ENCODE measurements around the gene TRERF1.

The TRERF1 gene

DNA sequence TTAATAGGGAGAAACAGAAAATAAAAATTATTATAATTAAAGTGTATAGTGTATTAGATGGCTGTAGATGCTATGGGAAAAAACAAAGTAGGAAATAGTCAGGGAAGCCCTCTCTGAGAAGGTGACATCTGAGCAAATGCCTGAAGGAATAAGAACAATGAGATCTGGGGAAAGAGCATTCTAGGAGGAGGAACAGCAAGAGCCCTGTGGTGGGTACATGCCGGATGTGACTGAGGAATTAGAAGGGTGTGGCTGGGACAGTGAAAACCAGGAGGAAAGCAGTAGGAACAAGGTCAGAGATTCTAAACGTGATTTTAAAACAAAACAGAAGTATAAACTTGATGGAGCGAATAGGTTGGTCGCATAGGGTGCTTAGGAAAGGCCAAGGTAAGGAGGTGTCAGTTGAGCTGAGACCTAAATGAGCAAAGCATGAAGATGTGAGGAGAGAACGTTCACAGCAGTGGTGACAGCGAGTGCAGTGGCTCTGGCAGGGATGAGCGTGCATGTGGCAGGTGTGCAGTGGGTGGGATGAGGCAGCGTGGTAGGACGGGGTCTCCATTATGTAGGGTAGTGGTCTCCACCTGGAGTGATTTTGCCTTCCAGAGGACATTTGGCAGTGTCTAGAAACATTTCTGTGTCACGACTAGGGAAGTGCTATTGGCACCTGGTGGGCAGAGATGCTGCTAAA lies 137.0 kb downstream of the TRERF1 start:
- H3K4me2 ChIP-seq (ENCODE audit: low read depth, low read length): no peak overlapping the region

DNA sequence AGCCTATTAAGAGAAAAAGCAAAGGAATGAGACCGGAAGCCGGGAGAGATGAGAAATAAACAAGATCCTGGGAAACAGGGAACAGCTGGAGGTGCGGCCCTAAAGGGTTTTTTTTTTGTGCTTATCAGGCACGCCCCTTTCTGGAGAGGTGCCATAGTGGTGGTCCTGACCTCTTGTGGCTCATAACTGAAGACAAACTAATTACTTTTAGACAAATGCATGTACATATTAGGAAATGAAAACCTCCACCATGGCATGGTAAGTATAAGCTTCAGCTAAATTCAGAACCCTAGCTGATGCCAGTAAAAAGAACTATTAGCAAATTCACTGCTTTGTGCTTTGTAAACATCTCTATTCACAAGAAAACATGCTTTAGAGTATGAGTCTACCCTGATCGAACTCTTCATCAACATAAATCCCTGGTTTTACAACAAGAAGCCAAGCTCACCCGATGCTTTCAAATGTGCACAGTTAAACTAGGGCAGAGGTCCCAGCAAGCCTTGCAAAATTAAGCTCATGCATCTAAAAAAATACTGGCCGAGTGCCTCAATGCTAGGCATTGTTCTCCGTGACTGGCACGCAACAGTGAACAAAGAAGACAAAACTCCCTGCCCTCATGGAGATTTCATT lies 137.7 kb downstream of the TRERF1 start:
- Histone ChIP-seq H3K36me3 (replicated peaks; ENCODE audit: insufficient read depth, low read length) (no peaks in the 10 kb centered on the region), H3K9ac (ENCODE audit: low read length) (no peak overlapping the region), H3K27me3 (replicated peaks; ENCODE audit: insufficient read depth, low read length) (no peaks in the 10 kb centered on the region), H3K4me2 (ENCODE audit: low read depth, low read length) (no peak overlapping the region), H3F3A (ENCODE audit: insufficient read depth, low read length) (no peaks in the 10 kb centered on the region), H2AFZ (ENCODE audit: low read length) (no peak overlapping the region), H3K4me1 (ENCODE audit: low read length) (no peaks in the 10 kb centered on the region), H3K79me2 (ENCODE audit: low read length) (no peaks in the 10 kb centered on the region), H3K4me3 (ENCODE audit: low read length) (no peak overlapping the region), H3K9me3 (replicated peaks; ENCODE audit: insufficient read depth, low read length) (no peaks in the 10 kb centered on the region), H3K27ac (ENCODE audit: low read length) (no peak overlapping the region), H3K9me2 (replicated peaks; ENCODE audit: insufficient read depth, low read length) (no peaks in the 10 kb centered on the region; the same call in 1 of the 2 replicates), H4K20me1 (ENCODE audit: insufficient read depth, low read length) (no peaks in the 10 kb centered on the region)
- DNase-seq: no peak
- no peak for TF ChIP-seq EZH2phosphoT487 (IDR thresholded peaks at IDR 0.05; ENCODE audit: low read length)
- TF ChIP-seq EZH2 (optimal IDR thresholded peaks at IDR 0.05; ENCODE audit: low read depth, low read length): no peak
- TF ChIP-seq, protein P1, sequence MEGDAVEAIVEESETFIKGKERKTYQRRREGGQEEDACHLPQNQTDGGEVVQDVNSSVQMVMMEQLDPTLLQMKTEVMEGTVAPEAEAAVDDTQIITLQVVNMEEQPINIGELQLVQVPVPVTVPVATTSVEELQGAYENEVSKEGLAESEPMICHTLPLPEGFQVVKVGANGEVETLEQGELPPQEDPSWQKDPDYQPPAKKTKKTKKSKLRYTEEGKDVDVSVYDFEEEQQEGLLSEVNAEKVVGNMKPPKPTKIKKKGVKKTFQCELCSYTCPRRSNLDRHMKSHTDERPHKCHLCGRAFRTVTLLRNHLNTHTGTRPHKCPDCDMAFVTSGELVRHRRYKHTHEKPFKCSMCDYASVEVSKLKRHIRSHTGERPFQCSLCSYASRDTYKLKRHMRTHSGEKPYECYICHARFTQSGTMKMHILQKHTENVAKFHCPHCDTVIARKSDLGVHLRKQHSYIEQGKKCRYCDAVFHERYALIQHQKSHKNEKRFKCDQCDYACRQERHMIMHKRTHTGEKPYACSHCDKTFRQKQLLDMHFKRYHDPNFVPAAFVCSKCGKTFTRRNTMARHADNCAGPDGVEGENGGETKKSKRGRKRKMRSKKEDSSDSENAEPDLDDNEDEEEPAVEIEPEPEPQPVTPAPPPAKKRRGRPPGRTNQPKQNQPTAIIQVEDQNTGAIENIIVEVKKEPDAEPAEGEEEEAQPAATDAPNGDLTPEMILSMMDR (IDR thresholded peaks at IDR 0.05; ENCODE audit: low read length): no peak

More for the DNA sequence above, 137.0 kb downstream of the TRERF1 start:
- H3K9me3 ChIP-seq (replicated peaks; ENCODE audit: insufficient read depth, low read length): no peaks in the 10 kb centered on the region
- DNase-seq: no peak
- no peaks in the 10 kb centered on the region for H4K20me1 ChIP-seq (ENCODE audit: insufficient read depth, low read length)
- H3F3A ChIP-seq (ENCODE audit: insufficient read depth, low read length): no peaks in the 10 kb centered on the region
- no peaks in the 10 kb centered on the region for H3K4me1 ChIP-seq (ENCODE audit: low read length)
- H3K79me2 ChIP-seq (ENCODE audit: low read length): no peaks in the 10 kb centered on the region
- H3K4me3 ChIP-seq (ENCODE audit: low read length): no peak overlapping the region
- H3K9me2 ChIP-seq (replicated peaks; ENCODE audit: insufficient read depth, low read length): no peaks in the 10 kb centered on the region; the same call in 1 of the 2 replicates
- TF ChIP-seq EZH2phosphoT487 (IDR thresholded peaks at IDR 0.05; ENCODE audit: low read length): no peak
- no peak for TF ChIP-seq EZH2 (optimal IDR thresholded peaks at IDR 0.05; ENCODE audit: low read depth, low read length)
- TF ChIP-seq, protein P1 (IDR thresholded peaks at IDR 0.05; ENCODE audit: low read length): no peak
- H2AFZ ChIP-seq (ENCODE audit: low read length): no peak overlapping the region
- no peaks in the 10 kb centered on the region for H3K27me3 ChIP-seq (replicated peaks; ENCODE audit: insufficient read depth, low read length)
- H3K27ac ChIP-seq (ENCODE audit: low read length): no peak overlapping the region
- H3K9ac ChIP-seq (ENCODE audit: low read length): no peak overlapping the region
- no peaks in the 10 kb centered on the region for H3K36me3 ChIP-seq (replicated peaks; ENCODE audit: insufficient read depth, low read length)

DNA sequence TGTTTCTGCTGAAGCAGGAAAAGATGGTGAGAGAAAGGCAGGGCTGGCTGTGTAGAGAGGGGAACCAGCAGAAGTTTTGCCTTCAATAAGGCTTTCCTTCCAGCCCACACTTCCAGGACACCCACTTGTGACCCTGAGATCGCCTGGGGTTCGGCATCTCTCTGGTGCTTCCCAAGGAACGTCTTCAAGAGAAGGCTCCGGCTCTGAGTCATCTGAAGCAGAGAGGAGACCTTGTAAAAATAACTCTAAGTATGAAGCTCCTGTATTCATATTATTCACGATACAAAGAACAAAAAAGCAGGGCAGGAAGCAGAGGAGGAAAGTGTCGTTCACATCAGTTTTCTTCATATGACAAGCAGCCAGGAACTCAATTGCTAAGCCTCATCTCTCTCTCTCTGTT lies 138.7 kb downstream of the TRERF1 start:
- H3K36me3 ChIP-seq (replicated peaks; ENCODE audit: insufficient read depth, low read length): no peaks in the 10 kb centered on the region
- H3K9me2 ChIP-seq (replicated peaks; ENCODE audit: insufficient read depth, low read length): no peaks in the 10 kb centered on the region
- no peaks in the 10 kb centered on the region for H3K27me3 ChIP-seq (replicated peaks; ENCODE audit: insufficient read depth, low read length)
- H3K9me3 ChIP-seq (replicated peaks; ENCODE audit: insufficient read depth, low read length): no peaks in the 10 kb centered on the region
- H3F3A ChIP-seq (ENCODE audit: insufficient read depth, low read length): no peaks in the 10 kb centered on the region
- H4K20me1 ChIP-seq (ENCODE audit: insufficient read depth, low read length): no peaks in the 10 kb centered on the region
- no peak overlapping the region for H2AFZ ChIP-seq (ENCODE audit: low read length)
- no peaks in the 10 kb centered on the region for H3K4me1 ChIP-seq (ENCODE audit: low read length)
- no peak overlapping the region for H3K4me3 ChIP-seq (ENCODE audit: low read length)
- no peaks in the 10 kb centered on the region for H3K79me2 ChIP-seq (ENCODE audit: low read length)
- no peak overlapping the region for H3K4me2 ChIP-seq (ENCODE audit: low read depth, low read length)
- H3K27ac ChIP-seq (ENCODE audit: low read length): no peak overlapping the region
- DNase-seq: no peak
- no peak overlapping the region for H3K9ac ChIP-seq (ENCODE audit: low read length)
- TF ChIP-seq, protein P1 (IDR thresholded peaks at IDR 0.05; ENCODE audit: low read length): no peak
- TF ChIP-seq EZH2 (optimal IDR thresholded peaks at IDR 0.05; ENCODE audit: low read depth, low read length): no peak
- no peak for TF ChIP-seq EZH2phosphoT487 (IDR thresholded peaks at IDR 0.05; ENCODE audit: low read length)

Data from MM.1S (cell line).